ENCODE data around the gene ATP9B. TPM values are rescaled to one million over a fixed set of nuclear protein-coding genes. Genes with fewer than 3 reads are reported as not detected.
A peak's percentile ranks its signal among the peaks of the same experiment; 100 is the strongest.

Gene ATP9B
- total and polyA plus RNA-seq, 10 of the 15 experiments (the other 5 are each of a cell fraction or from before 2014, with no cell fraction given), result 0.74 to 20.7 (median 12.9) TPM

- H3K27ac ChIP-seq (ENCODE audit: control insufficient read depth, insufficient read depth), result no peak overlapping the region
- WGBS (ENCODE audit: insufficient coverage, insufficient replicate concordance, low lambda C conversion rate, missing lambda C conversion rate), result 0% methylated on average over 2 of the region's 2 CpGs
Observed at GRCh38 chr18:79058007-79058406, 11.2 kb upstream of the ATP9B start.

GRCh38 chr18:79062806-79063205 is 6.4 kb upstream of the ATP9B start:
- Histone ChIP-seq H3K9ac (ENCODE audit: control insufficient read depth, insufficient read depth, low read length) (no peak overlapping the region), H3K4me2 (ENCODE audit: control insufficient read depth, insufficient read depth) (no peak overlapping the region), H3K4me3 (no peak overlapping the region), H3K4me1 (ENCODE audit: control insufficient read depth, insufficient read depth, low read length) (no peaks in the 10 kb centered on the region), H2AFZ (ENCODE audit: control insufficient read depth, low read depth, low read length) (no peak overlapping the region), H3K36me3 (ENCODE audit: control insufficient read depth in 2 of 2, insufficient read depth in 2 of 2, low read length in 1 of 2) (no peaks in the 10 kb centered on the region), H4K20me1 (ENCODE audit: control insufficient read depth, insufficient read depth) (no peaks in the 10 kb centered on the region), H3K9me3 (replicated peaks; ENCODE audit: control insufficient read depth, insufficient read depth, low read length) (no peaks in the 10 kb centered on the region; the same call in 2 of the 3 replicates), H3K27ac (ENCODE audit: control insufficient read depth, insufficient read depth) (no peak overlapping the region), H3K79me2 (ENCODE audit: control insufficient read depth, insufficient read depth, low read length) (no peaks in the 10 kb centered on the region), H3K27me3 (replicated peaks in 1 of 2; ENCODE audit: control insufficient read depth in 2 of 2, insufficient read depth in 2 of 2, low read length in 1 of 2) (no peaks in the 10 kb centered on the region)
- FAIRE-seq, result no peak
- ATAC-seq, result no peak
- in situ Hi-C loops (cut with MboI) (no loop called here), intact Hi-C loops (cut with micrococcal nuclease; ENCODE audit: unreplicated experiment) (loop anchor here (10.0 kb wide), 1 partner anchor 182 kb away; no protein-coding TSS in a partner anchor)
- ChIA-PET POLR2A (no interaction called here), CTCF (no interaction called here), SMC1A (ENCODE audit: uncharacterized antibody, unreplicated experiment) (interaction anchor here (0.5 to 0.7 kb wide), 2 partner anchors 16 to 923 kb away, joined by 3 read pairs; no protein-coding TSS in a partner anchor), RAD21 (ENCODE audit: unreplicated experiment) (no interaction called here)
- BruUV-seq (replicated peaks), result no TSS peak
- 59% methylated on average over 9 of the region's 9 CpGs for WGBS (ENCODE audit: insufficient coverage, insufficient replicate concordance, low lambda C conversion rate, missing lambda C conversion rate)
- no peak for TF ChIP-seq MEF2B (IDR thresholded peaks at IDR 0.05; ENCODE audit: partially characterized antibody, poor library complexity, severe bottlenecking)
- DNase-seq (ENCODE audit: low read depth, low spot score), result no peak

More at GRCh38 chr18:79058007-79058406, 11.2 kb upstream of the ATP9B start:
- POLR2A ChIA-PET, result no interaction called here
- Histone ChIP-seq H3K4me2 (ENCODE audit: control insufficient read depth, insufficient read depth) (0 out of 2 replicates have a peak overlapping the region, but pooled peaks have one; percentile 22), H3K4me3 (no peak overlapping the region), H2AFZ (ENCODE audit: control insufficient read depth, low read depth, low read length) (no peak overlapping the region), H3K36me3 (ENCODE audit: control insufficient read depth in 2 of 2, insufficient read depth in 2 of 2, low read length in 1 of 2) (no peaks in the 10 kb centered on the region), H3K9me3 (replicated peaks; ENCODE audit: control insufficient read depth, insufficient read depth, low read length) (no peaks in the 10 kb centered on the region; the same call in 2 of the 3 replicates), H3K79me2 (ENCODE audit: control insufficient read depth, insufficient read depth, low read length) (no peaks in the 10 kb centered on the region), H4K20me1 (ENCODE audit: control insufficient read depth, insufficient read depth) (no peaks in the 10 kb centered on the region), H3K4me1 (ENCODE audit: control insufficient read depth, insufficient read depth, low read length) (no peaks in the 10 kb centered on the region), H3K9ac (ENCODE audit: control insufficient read depth, insufficient read depth, low read length) (no peak overlapping the region), H3K27me3 (replicated peaks in 1 of 2; ENCODE audit: control insufficient read depth in 2 of 2, insufficient read depth in 2 of 2, low read length in 1 of 2) (no peaks in the 10 kb centered on the region)
- SMC1A ChIA-PET (ENCODE audit: uncharacterized antibody, unreplicated experiment), result interaction anchor here (1.5 kb wide), 1 partner anchor 59 kb away, joined by 3 read pairs; no protein-coding TSS in a partner anchor
- TF ChIP-seq PAX8 (IDR thresholded peaks at IDR 0.05) (no peak), SPI1 (IDR thresholded peaks at IDR 0.05; ENCODE audit: borderline replicate concordance, insufficient read depth, low read depth, low read length) (peak; percentile 84)
- ATAC-seq, result peak; percentile 85
- BruUV-seq (replicated peaks), result no TSS peak
- CTCF ChIA-PET, result no interaction called here
- no peak for DNase-seq (ENCODE audit: low read depth, low spot score)
- RAD21 ChIA-PET (ENCODE audit: unreplicated experiment), result interaction anchor here (0.6 to 1.0 kb wide), 3 partner anchors 10 to 190 kb away, joined by 3 to 5 read pairs (median 3); no protein-coding TSS in a partner anchor
- FAIRE-seq, result peak; percentile 70
- in situ Hi-C loops (cut with MboI) (no loop called here), intact Hi-C loops (cut with micrococcal nuclease; ENCODE audit: unreplicated experiment) (no loop called here)
